DMS153 treated with DMSO at 0.1 percent for 48 hours (cell line): ENCODE data around the gene KDM5C.

Source experiments
- DNase-seq: peaks from one replicate; lab custom pipeline; 2025; ENCODE audit not compliant: unreplicated experiment; lab: John Stamatoyannopoulos, UW

The KDM5C gene

GRCh38 chrX:53224860-53225797 lies at the start of gene KDM5C:
Gene KDM5C (minus strand): TSS chrX:53225207. CDS start chrX:53224889, 318 bp downstream.
- peak; percentile 20 for DNase-seq

- no peak for DNase-seq
These were observed 47.9 kb upstream of the KDM5C start for GRCh38 chrX:53272808-53273337.

GRCh38 chrX:53269536-53270107 lies 44.6 kb upstream of the KDM5C start:
- no peak for DNase-seq

- DNase-seq, result no peak
These were observed 43.2 kb upstream of the KDM5C start for GRCh38 chrX:53268173-53268572.

GRCh38 chrX:53266914-53267313 lies 41.9 kb upstream of the KDM5C start:
- DNase-seq, result no peak

GRCh38 chrX:53265771-53266574 lies 41.0 kb upstream of the KDM5C start:
- DNase-seq, result no peak

GRCh38 chrX:53263597-53264094 lies 38.6 kb upstream of the KDM5C start:
- DNase-seq, result no peak

GRCh38 chrX:53262918-53263394 lies 37.9 kb upstream of the KDM5C start:
- DNase-seq, result no peak

- DNase-seq, result no peak
These were observed 37.3 kb upstream of the KDM5C start for GRCh38 chrX:53262189-53262917.

GRCh38 chrX:53261355-53261972 lies 36.5 kb upstream of the KDM5C start:
- no peak for DNase-seq

- no peak for DNase-seq
These were observed 35.8 kb upstream of the KDM5C start for GRCh38 chrX:53260836-53261235.

GRCh38 chrX:53257670-53258423 lies 32.8 kb upstream of the KDM5C start:
- DNase-seq, result no peak

- DNase-seq, result no peak
These were observed 32.2 kb upstream of the KDM5C start for GRCh38 chrX:53257166-53257565.

GRCh38 chrX:53256446-53257041 lies 31.5 kb upstream of the KDM5C start:
- DNase-seq, result no peak

- DNase-seq, result no peak
These were observed 30.8 kb upstream of the KDM5C start for GRCh38 chrX:53255738-53256191.

GRCh38 chrX:53254570-53255461 lies 29.8 kb upstream of the KDM5C start:
- no peak for DNase-seq

- no peak for DNase-seq
These were observed 28.4 kb upstream of the KDM5C start for GRCh38 chrX:53253293-53254020.
